Keratinocyte (primary cell): Measurements from ENCODE around the gene RRP9.

Experiments used
- EZH2 ChIP-seq: IDR thresholded peaks from one replicate; pipeline ENCODE4 v1.6.1; 2012; ENCODE audit warnings: inconsistent platforms, mild to moderate bottlenecking, low read length, moderate library complexity
- TF ChIP-seq, protein P1 (sequence below), 3 experiments: IDR thresholded peaks in 1 of 3; conservative IDR thresholded peaks in 1 of 3; optimal IDR thresholded peaks in 1 of 3; 2 replicates in 2 of 3; 3 replicates in 1 of 3; pipeline versions ENCODE3 to v1.5.1; 2011; ENCODE audit warnings: low read length in 3 of 3, mild to moderate bottlenecking in 3 of 3, moderate library complexity in 2 of 3, control low read depth in 1 of 3, inconsistent platforms in 1 of 3; ENCODE audit not compliant: insufficient read depth in 2 of 3; ENCODE audit errors: extremely low read depth in 1 of 3

DNA sequence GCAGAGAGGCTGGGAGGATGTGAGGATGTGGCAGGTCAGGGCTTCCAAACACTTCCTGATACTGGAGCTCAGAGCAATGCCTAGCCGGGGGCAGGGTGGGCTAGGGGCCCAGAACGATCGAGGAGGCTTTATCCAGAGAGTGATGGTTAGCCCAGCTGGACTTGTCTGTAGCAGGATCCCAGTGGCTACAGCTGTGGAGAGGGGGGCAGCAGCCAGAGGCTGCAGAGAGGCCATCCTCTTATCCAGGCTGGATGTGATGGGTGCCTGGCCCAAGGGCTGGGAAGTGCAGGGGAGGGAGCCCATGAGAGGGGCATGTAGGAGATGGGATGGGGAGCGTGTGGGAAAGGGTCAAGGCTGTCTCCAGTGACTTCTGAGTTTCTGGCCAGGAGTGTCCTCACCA lies 5.1 kb upstream of the RRP9 start:
- TF ChIP-seq, protein P1, sequence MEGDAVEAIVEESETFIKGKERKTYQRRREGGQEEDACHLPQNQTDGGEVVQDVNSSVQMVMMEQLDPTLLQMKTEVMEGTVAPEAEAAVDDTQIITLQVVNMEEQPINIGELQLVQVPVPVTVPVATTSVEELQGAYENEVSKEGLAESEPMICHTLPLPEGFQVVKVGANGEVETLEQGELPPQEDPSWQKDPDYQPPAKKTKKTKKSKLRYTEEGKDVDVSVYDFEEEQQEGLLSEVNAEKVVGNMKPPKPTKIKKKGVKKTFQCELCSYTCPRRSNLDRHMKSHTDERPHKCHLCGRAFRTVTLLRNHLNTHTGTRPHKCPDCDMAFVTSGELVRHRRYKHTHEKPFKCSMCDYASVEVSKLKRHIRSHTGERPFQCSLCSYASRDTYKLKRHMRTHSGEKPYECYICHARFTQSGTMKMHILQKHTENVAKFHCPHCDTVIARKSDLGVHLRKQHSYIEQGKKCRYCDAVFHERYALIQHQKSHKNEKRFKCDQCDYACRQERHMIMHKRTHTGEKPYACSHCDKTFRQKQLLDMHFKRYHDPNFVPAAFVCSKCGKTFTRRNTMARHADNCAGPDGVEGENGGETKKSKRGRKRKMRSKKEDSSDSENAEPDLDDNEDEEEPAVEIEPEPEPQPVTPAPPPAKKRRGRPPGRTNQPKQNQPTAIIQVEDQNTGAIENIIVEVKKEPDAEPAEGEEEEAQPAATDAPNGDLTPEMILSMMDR (optimal IDR thresholded peaks at IDR 0.05 in 1 of 3, IDR thresholded peaks at IDR 0.05 in 1 of 3, conservative IDR thresholded peaks at IDR 0.05 in 1 of 3; ENCODE audit: extremely low read depth in 1 of 3, insufficient read depth in 2 of 3, low read length in 3 of 3), result no peak
- TF ChIP-seq EZH2, result no peak
